GM19455 (cell line): ENCODE measurements around the gene RNASEH2A.

Experiments used
- ATAC-seq: cut with Tn5 transposase; IDR thresholded peaks from one replicate; pipeline ENCODE4 v1.9.1; 2021; ENCODE audit not compliant: unreplicated experiment

Gene RNASEH2A

GRCh38 chr19:12782424-12783290, 23.7 kb upstream of the RNASEH2A start:
- no peak for ATAC-seq

- ATAC-seq, result no peak
These were observed 23.0 kb upstream of the RNASEH2A start for GRCh38 chr19:12783291-12783848.

- no peak for ATAC-seq
These were observed 22.5 kb upstream of the RNASEH2A start for GRCh38 chr19:12783849-12784393.

GRCh38 chr19:12784394-12784870, 22.0 kb upstream of the RNASEH2A start:
- no peak for ATAC-seq

GRCh38 chr19:12784871-12785430, 21.4 kb upstream of the RNASEH2A start:
- ATAC-seq, result no peak

- ATAC-seq, result no peak
These were observed 20.9 kb upstream of the RNASEH2A start for GRCh38 chr19:12785431-12786031.

- no peak for ATAC-seq
These were observed 20.1 kb upstream of the RNASEH2A start for GRCh38 chr19:12786141-12786870.

- no peak for ATAC-seq
These were observed 19.4 kb upstream of the RNASEH2A start for GRCh38 chr19:12786952-12787351.

GRCh38 chr19:12787458-12787857, 18.9 kb upstream of the RNASEH2A start:
- ATAC-seq, result no peak

- ATAC-seq, result no peak
These were observed 18.2 kb upstream of the RNASEH2A start for GRCh38 chr19:12788042-12788681.

GRCh38 chr19:12788682-12789097, 17.7 kb upstream of the RNASEH2A start:
- ATAC-seq, result no peak

- ATAC-seq, result no peak
These were observed 17.1 kb upstream of the RNASEH2A start for GRCh38 chr19:12789098-12789903.

- peak; percentile 37 for ATAC-seq
These were observed 16.3 kb upstream of the RNASEH2A start for GRCh38 chr19:12789904-12790619.

GRCh38 chr19:12790628-12791344, 15.6 kb upstream of the RNASEH2A start:
- no peak for ATAC-seq

- ATAC-seq, result peak; percentile 29
These were observed 14.9 kb upstream of the RNASEH2A start, which contains the start of gene JUNB for GRCh38 chr19:12791345-12792050. Gene JUNB, plus strand, starts transcription at chr19:12791486. Its CDS starts 286 bp downstream, at chr19:12791772.

- no peak for ATAC-seq
These were observed 14.1 kb upstream of the RNASEH2A start for GRCh38 chr19:12792051-12792852.
